HG02642 (cell line): Measurements from ENCODE around the gene OSBPL6.
"Not testable (repeated sequence)": the region's sequence is repeated elsewhere in the genome, so short reads cannot be mapped to it uniquely, and the experiment has no call there.

Experiments
- ATAC-seq: cut with Tn5 transposase; IDR thresholded peaks from one replicate; pipeline ENCODE4 v1.9.1; 2021; ENCODE audit warnings: mild to moderate bottlenecking; ENCODE audit not compliant: unreplicated experiment, poor library complexity

Gene OSBPL6

GRCh38 chr2:178419123-178419522 lies 224.8 kb downstream of the OSBPL6 start:
- no peak for ATAC-seq

DNA sequence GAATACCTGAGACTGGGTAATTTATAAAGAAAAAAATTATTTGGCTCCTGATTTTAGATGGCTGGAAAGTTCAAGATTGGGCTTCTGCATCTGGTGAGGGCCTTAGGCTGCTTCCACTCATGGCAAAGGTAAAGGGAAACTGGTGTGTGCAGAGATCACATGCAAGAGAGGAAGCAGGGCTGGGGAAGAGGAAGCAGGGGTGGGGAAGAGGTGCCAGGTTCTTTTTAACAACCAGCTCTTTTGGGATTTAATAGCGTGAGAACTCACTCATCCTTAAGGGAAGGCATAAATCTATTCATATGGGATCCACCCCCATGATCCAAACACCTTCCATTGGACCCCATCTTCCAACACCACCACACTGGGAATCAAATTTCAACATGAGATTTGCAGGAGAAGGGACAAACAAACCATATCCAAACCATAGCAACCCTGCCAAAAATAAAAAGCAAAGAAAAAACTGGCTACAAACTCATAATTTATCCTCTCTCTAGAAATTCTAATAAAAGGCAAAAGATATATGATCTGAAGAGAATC lies 226.2 kb downstream of the OSBPL6 start:
- no peak for ATAC-seq

DNA sequence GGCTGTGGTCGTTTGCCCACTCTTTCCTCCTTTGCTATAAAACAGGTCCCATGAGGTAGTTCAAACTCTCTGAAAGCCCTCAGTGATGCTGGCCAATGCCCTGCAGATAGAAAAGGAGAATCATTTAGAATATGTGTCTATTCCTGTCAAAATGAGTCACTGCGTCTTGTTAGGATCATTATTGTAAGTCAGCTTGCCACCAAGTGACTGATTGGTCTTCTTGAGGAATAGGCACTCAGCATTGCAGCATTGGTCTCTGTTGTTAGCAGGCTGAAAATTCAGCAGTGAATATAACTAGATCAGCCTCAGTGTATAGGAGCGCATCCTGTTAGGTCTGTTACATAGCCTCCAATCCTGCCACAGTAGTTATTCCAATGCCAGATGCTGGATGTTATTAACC lies 227.8 kb downstream of the OSBPL6 start:
- no peak for ATAC-seq

GRCh38 chr2:178423746-178424145 lies 229.4 kb downstream of the OSBPL6 start:
- not testable (repeated sequence) for ATAC-seq

DNA sequence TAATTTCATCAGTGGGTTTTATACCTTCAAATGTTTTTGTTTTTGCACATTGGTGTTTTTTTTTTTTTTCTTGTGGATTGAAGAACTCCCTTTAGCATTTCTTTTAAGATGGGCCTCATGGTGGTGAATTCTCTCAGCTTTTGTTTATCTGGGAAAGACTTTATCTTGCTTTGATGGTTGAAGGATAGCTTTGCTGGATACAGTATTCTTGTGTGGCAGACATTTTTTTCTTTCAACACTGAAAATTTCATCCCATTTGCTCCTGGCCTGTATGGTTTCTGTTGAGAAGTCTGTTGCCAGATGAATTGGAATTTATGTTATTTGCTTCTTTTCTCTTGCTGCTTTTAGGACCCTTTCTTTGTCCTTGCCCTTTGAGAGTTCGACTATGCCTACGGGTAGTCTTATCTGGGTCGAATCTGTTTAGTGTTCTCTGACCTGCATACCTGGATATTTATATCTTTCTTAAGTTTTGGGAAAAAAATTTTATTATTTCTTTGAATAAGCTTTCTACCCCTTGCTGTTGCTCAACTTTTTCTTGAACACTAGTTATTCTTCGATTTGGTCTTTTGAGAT lies 231.0 kb downstream of the OSBPL6 start:
- ATAC-seq, result no peak

- no peak for ATAC-seq
Observed at GRCh38 chr2:178426388-178426787, 232.1 kb downstream of the OSBPL6 start.

DNA sequence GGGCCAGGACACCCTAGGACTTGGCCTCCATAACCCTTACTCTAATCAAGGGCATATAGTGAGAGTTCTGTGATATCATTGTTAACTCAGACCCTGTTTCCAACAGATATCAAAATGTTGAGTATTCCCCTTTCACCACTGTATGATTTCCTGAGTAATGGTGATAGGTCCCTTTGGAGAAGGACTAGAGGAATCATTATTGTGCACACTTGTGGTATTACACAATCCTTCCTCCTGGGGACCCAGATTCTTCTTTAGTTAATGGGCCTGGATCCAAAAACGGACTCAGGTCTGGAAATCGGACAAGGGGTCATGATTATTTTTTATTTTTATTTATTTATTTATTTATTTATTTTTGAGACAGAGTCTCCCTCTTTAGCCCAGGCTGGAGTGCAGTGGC lies 233.1 kb downstream of the OSBPL6 start:
- no peak for ATAC-seq

GRCh38 chr2:178428396-178428806 lies 234.1 kb downstream of the OSBPL6 start:
- no peak for ATAC-seq

DNA sequence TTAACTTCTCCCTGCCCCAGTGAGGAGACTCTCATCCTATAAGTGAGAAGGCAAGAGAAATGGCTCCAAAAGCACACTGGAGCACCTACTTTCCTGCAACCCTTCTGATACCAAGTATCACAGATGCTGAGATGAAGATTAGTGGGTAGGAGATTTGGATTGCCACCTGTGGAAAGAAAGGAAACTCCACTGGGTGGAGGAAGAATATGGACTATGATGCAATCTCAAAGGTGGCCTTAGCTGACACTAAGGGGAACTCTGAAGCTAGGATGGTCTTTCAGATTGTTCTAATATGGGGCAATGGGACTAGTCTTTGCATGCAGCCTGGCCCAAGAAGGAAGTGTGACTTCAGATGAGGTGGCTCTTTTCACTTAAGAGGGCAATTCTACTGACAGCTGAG lies 235.0 kb downstream of the OSBPL6 start:
- ATAC-seq, result no peak

GRCh38 chr2:178436662-178437061 lies 242.3 kb downstream of the OSBPL6 start:
- no peak for ATAC-seq

GRCh38 chr2:178441426-178441825 lies 247.1 kb downstream of the OSBPL6 start:
- ATAC-seq, result no peak

GRCh38 chr2:178448968-178449661 lies 254.8 kb downstream of the OSBPL6 start:
- no peak for ATAC-seq

DNA sequence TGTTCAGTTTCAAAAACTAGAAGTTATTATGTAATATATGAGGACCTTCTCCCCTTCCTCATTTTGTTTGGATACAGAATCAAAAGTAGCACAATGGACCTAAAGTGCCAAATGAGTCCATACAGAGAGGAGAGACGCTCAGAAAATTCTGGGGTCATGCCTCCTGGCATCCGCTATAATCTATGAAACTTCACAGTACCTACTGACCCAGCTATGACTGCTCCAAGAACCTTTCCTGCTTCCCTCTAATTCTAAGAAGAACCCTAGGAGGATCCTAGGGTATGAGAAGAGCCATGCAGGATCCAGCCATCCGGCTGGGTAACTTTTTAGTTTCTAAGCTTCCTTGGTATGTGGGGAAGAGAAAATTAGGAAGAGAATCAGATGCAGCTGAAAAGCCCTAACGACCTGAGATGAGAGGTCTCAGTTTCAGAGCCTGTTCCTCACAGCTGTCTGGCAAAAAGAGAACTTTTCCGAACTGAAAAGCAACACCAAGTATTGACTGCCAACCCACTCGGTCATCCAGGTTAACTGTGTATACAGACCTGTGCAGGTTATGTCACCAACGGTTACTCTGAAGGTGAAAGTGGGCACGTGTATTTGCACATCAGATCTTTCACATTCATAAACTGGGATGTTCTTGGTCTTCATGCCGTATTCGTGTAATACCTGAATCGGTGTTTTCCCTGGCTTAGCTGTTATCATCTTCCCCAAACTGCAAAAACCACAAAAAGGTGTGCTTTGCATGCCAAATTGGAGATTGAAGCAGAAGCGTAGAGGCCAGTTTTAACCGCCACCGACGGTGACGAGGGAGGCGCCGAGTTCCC lies 255.6 kb downstream of the OSBPL6 start:
- ATAC-seq, result no peak

- peak; percentile 55 for ATAC-seq
Observed at GRCh38 chr2:178450524-178450773, 256.1 kb downstream of the OSBPL6 start.

DNA sequence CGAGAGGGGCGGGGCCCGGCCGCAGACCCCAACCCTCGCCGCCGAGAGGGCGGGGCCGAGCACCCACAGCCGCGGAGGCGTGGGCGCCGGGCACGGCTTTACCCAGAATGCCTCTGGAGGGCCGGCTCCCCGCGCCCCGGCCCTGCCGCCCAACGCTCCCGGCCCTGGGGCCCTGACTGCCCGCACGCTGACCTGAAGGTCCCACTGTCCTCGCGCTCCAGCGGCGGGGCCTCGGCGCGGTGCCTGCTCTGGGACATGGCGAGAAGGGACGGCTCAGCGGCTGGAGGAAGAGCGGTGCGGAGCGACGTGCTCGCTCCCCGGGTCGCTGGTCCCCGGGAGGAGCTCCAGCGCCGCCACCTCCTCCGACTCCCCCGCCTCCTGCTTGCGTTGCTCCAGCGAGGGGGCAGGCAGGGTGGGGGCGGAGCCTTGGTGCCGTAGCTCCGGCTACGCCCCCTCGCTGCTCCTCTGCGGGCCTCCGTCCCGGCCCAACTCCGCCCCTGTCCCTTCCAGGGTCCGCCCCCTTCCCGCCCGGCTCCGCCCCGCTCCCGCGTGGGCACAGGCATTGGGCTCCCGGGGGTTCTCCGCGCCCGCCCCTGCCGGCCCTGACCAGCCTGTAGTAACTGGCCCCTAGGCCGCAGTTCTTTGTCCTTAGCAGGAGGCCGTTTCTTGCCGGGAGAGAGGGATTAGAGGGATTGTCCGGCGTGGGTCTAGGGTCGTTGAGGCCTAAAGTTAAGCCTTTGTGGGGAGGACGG lies 256.6 kb downstream of the OSBPL6 start, which contains the start of the genes PJVK and PRKRA:
TSS of gene PJVK (plus strand) at position 605 of the 752 bp plus-strand sequence. CDS start 2,032 bp downstream, outside the sequence.
TSS of gene PRKRA (minus strand) at position 402 of the 752 bp plus-strand sequence. CDS start at position 257, 145 bp downstream.
- peak; percentile 87 for ATAC-seq

DNA sequence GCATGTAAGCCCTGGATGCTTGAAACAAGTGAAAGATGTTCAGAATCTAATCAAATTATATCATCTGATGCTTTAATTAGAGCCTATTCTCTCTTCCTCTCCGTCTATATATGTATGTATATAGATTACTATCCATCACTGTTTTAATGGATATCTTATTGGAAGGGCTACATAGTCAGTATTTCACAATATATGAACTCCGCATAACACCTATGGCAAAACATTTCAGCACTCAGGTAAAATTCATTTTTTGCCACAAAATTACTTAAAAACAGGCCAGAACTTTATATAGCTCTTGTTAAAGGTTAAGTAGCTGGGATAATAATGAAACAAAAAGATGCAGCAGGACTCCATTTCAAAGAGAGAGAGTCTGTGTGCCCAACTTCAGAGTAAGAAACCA lies 258.0 kb downstream of the OSBPL6 start:
- ATAC-seq, result no peak
